Mesendoderm (in vitro differentiated cells): ENCODE measurements around the gene ERFL.
A peak's percentile ranks its signal among the peaks of the same experiment; 100 is the strongest.

Experiments
- DNase-seq: peaks from one replicate; pipeline ENCODE4 v3.0.0; 2013
- H2AK5ac ChIP-seq: 2 replicates; pipeline ENCODE4 v1.6.1; 2013; ENCODE audit warnings: low read length, inconsistent platforms
- H2BK120ac ChIP-seq: 2 replicates; pipeline ENCODE4 v1.6.1; 2013; ENCODE audit warnings: low read depth, mild to moderate bottlenecking, low read length, moderate library complexity, mixed read lengths
- H2BK15ac ChIP-seq: replicated peaks from 2 replicates; pipeline ENCODE4 v1.6.1; 2013; ENCODE audit warnings: low read depth, mild to moderate bottlenecking, moderate library complexity
- H2BK5ac ChIP-seq: 2 replicates; pipeline ENCODE4 v1.6.1; 2013; ENCODE audit warnings: low read length, inconsistent platforms
- H3K18ac ChIP-seq: 2 replicates; pipeline ENCODE4 v1.6.1; 2013; ENCODE audit warnings: mild to moderate bottlenecking, low read length, mixed read lengths
- H3K23ac ChIP-seq: one replicate; pipeline ENCODE4 v1.6.1; 2013; ENCODE audit warnings: low read length
- H3K27ac ChIP-seq: 2 replicates; pipeline ENCODE4 v1.5.1; 2013; ENCODE audit warnings: low read depth, mild to moderate bottlenecking, inconsistent platforms, low read length, moderate library complexity
- H3K27me3 ChIP-seq: 2 replicates; pipeline ENCODE4 v1.6.1; 2013; ENCODE audit warnings: low read length, control low read depth, mild to moderate bottlenecking, inconsistent platforms; ENCODE audit not compliant: insufficient read depth, poor library complexity
- H3K36me3 ChIP-seq: 2 replicates; pipeline ENCODE4 v1.6.1; 2013; ENCODE audit warnings: low read length, inconsistent platforms; ENCODE audit not compliant: control insufficient read depth, insufficient read depth
- H3K4ac ChIP-seq: one replicate; pipeline ENCODE4 v1.6.1; 2013; ENCODE audit warnings: low read depth, mild to moderate bottlenecking, low read length, moderate library complexity
- H3K4me1 ChIP-seq: 2 replicates; pipeline ENCODE4 v1.6.1; 2013; ENCODE audit warnings: low read depth, low read length, inconsistent platforms; ENCODE audit not compliant: control insufficient read depth
- H3K4me2 ChIP-seq: 2 replicates; pipeline ENCODE4 v1.6.1; 2013; ENCODE audit warnings: low read length
- H3K4me3 ChIP-seq: 2 replicates; pipeline ENCODE4 v1.5.1; 2013; ENCODE audit warnings: mild to moderate bottlenecking, low read length
- H3K56ac ChIP-seq: one replicate; pipeline ENCODE4 v1.6.1; 2013; ENCODE audit warnings: low read length
- H3K79me1 ChIP-seq: 2 replicates; pipeline ENCODE4 v1.6.1; 2013; ENCODE audit warnings: low read length, inconsistent platforms
- H3K79me2 ChIP-seq: 2 replicates; pipeline ENCODE4 v1.6.1; 2013; ENCODE audit warnings: mild to moderate bottlenecking, low read length; ENCODE audit not compliant: control insufficient read depth, insufficient read depth
- H3K9ac ChIP-seq: 2 replicates; pipeline ENCODE4 v1.6.1; 2013; ENCODE audit warnings: low read length, inconsistent platforms
- H4K5ac ChIP-seq: one replicate; pipeline ENCODE4 v1.6.1; 2013; ENCODE audit warnings: low read length
- H4K8ac ChIP-seq: one replicate; pipeline ENCODE4 v1.6.1; 2013; ENCODE audit warnings: low read depth, mild to moderate bottlenecking, control low read depth, low read length, moderate library complexity
- WGBS: extraction: QIAGEN DNeasy Blood & Tissue Kit; methylation state at CpG from one replicate; pipeline ENCODE4 v1.1.7; 2013; ENCODE audit warnings: low lambda C conversion rate, missing lambda C conversion rate; ENCODE audit not compliant: insufficient coverage; ENCODE audit errors: extremely low coverage; 5-methylcytosine and 5-hydroxymethylcytosine counted together

ERFL gene

GRCh38 chr19:41936416-41936850, 8.2 kb upstream of the ERFL start:
- no peak overlapping the region for H4K5ac ChIP-seq
- H3K4me1 ChIP-seq: no peaks in the 10 kb centered on the region
- H4K8ac ChIP-seq: no peak overlapping the region
- no peak overlapping the region for H2BK15ac ChIP-seq
- H3K36me3 ChIP-seq: no peaks in the 10 kb centered on the region
- no peak overlapping the region for H2AK5ac ChIP-seq
- no peak overlapping the region for H3K23ac ChIP-seq
- no peak overlapping the region for H3K4ac ChIP-seq
- no peak overlapping the region for H2BK5ac ChIP-seq
- no peak overlapping the region for H2BK120ac ChIP-seq
- no peak overlapping the region for H3K27ac ChIP-seq
- no peak overlapping the region for H3K56ac ChIP-seq
- H3K9ac ChIP-seq: no peak overlapping the region
- no CpG with 5 or more reads among the region's 8 CpGs for WGBS
- no peak overlapping the region for H3K4me2 ChIP-seq
- DNase-seq: no peak
- H3K4me3 ChIP-seq: no peak overlapping the region
- peaks cover 58% of the 10 kb centered on the region for H3K27me3 ChIP-seq
- no peaks in the 10 kb centered on the region for H3K79me1 ChIP-seq
- H3K18ac ChIP-seq: no peak overlapping the region
- no peaks in the 10 kb centered on the region for H3K79me2 ChIP-seq

GRCh38 chr19:41935760-41936415, 7.6 kb upstream of the ERFL start:
- H3K27ac ChIP-seq: no peak overlapping the region
- no peaks in the 10 kb centered on the region for H3K4me1 ChIP-seq
- H3K4me3 ChIP-seq: no peak overlapping the region
- WGBS: no CpG with 5 or more reads among the region's 26 CpGs
- no peak overlapping the region for H3K4me2 ChIP-seq
- H2BK5ac ChIP-seq: no peak overlapping the region
- no peak overlapping the region for H3K18ac ChIP-seq
- H3K4ac ChIP-seq: no peak overlapping the region
- H2AK5ac ChIP-seq: no peak overlapping the region
- no peak overlapping the region for H3K9ac ChIP-seq
- no peaks in the 10 kb centered on the region for H3K79me1 ChIP-seq
- no peak overlapping the region for H4K8ac ChIP-seq
- no peak overlapping the region for H4K5ac ChIP-seq
- H2BK15ac ChIP-seq: no peak overlapping the region
- DNase-seq: no peak
- no peak overlapping the region for H3K56ac ChIP-seq
- H3K27me3 ChIP-seq: peaks cover 57% of the 10 kb centered on the region
- no peaks in the 10 kb centered on the region for H3K36me3 ChIP-seq
- no peak overlapping the region for H2BK120ac ChIP-seq
- no peaks in the 10 kb centered on the region for H3K79me2 ChIP-seq
- no peak overlapping the region for H3K23ac ChIP-seq

- Histone ChIP-seq H3K18ac (no peak overlapping the region), H3K23ac (no peak overlapping the region), H3K27ac (no peak overlapping the region), H2BK15ac (no peak overlapping the region), H3K36me3 (no peaks in the 10 kb centered on the region), H4K8ac (no peak overlapping the region), H2AK5ac (no peak overlapping the region), H3K4ac (no peak overlapping the region), H3K56ac (no peak overlapping the region), H3K4me3 (no peak overlapping the region), H3K27me3 (peaks cover 61% of the 10 kb centered on the region), H3K79me2 (no peaks in the 10 kb centered on the region), H3K4me1 (peaks cover 2% of the 10 kb centered on the region), H2BK120ac (no peak overlapping the region), H3K4me2 (no peak overlapping the region), H3K79me1 (no peaks in the 10 kb centered on the region), H4K5ac (no peak overlapping the region), H3K9ac (no peak overlapping the region), H2BK5ac (no peak overlapping the region)
- DNase-seq: peak; percentile 88
- WGBS: no CpG with 5 or more reads among the region's 7 CpGs
Observed at GRCh38 chr19:41934849-41935374, 6.7 kb upstream of the ERFL start.

- peaks cover 2% of the 10 kb centered on the region for H3K4me1 ChIP-seq
- H3K27ac ChIP-seq: no peak overlapping the region
- H3K4me2 ChIP-seq: no peak overlapping the region
- no peaks in the 10 kb centered on the region for H3K36me3 ChIP-seq
- DNase-seq: no peak
- H3K27me3 ChIP-seq: peaks cover 69% of the 10 kb centered on the region
- H3K9ac ChIP-seq: no peak overlapping the region
- no peak overlapping the region for H4K5ac ChIP-seq
- H2BK120ac ChIP-seq: no peak overlapping the region
- no peaks in the 10 kb centered on the region for H3K79me2 ChIP-seq
- H3K79me1 ChIP-seq: no peaks in the 10 kb centered on the region
- H3K4me3 ChIP-seq: no peak overlapping the region
- no peak overlapping the region for H3K23ac ChIP-seq
- H3K4ac ChIP-seq: no peak overlapping the region
- H4K8ac ChIP-seq: no peak overlapping the region
- H3K18ac ChIP-seq: no peak overlapping the region
- H2BK15ac ChIP-seq: no peak overlapping the region
- no peak overlapping the region for H3K56ac ChIP-seq
- no CpG with 5 or more reads among the region's 7 CpGs for WGBS
- no peak overlapping the region for H2BK5ac ChIP-seq
- H2AK5ac ChIP-seq: no peak overlapping the region
Observed at GRCh38 chr19:41933693-41934426, 5.6 kb upstream of the ERFL start.

GRCh38 chr19:41932720-41933332, 4.6 kb upstream of the ERFL start:
- Histone ChIP-seq H3K79me2 (no peaks in the 10 kb centered on the region), H3K4me1 (peaks cover 2% of the 10 kb centered on the region), H3K9ac (no peak overlapping the region), H3K56ac (no peak overlapping the region), H3K27ac (no peak overlapping the region), H3K4me2 (no peak overlapping the region), H2BK15ac (no peak overlapping the region), H3K79me1 (no peaks in the 10 kb centered on the region), H2BK120ac (no peak overlapping the region), H3K27me3 (peaks cover 74% of the 10 kb centered on the region), H3K4ac (no peak overlapping the region), H4K8ac (no peak overlapping the region), H3K4me3 (no peak overlapping the region), H2BK5ac (no peak overlapping the region), H3K23ac (no peak overlapping the region), H4K5ac (no peak overlapping the region), H3K36me3 (no peaks in the 10 kb centered on the region), H3K18ac (no peak overlapping the region), H2AK5ac (no peak overlapping the region)
- no peak for DNase-seq
- no CpG with 5 or more reads among the region's 29 CpGs for WGBS
